Vagina (tissue), 2 donors: ENCODE data around the gene CRAMP1. TPM values are rescaled to one million over a fixed set of nuclear protein-coding genes. Genes with fewer than 3 reads are reported as not detected.

ENCODE experiments used
- DNase-seq, 2 donors: peaks; one replicate each; pipeline ENCODE4 v3.0.0-alpha.2; 2017; ENCODE audit errors: extremely low spot score in 2 of 2
- H3K27ac ChIP-seq: fragments of 200-600 bp; sonication (generic); one replicate; pipeline ENCODE4 v1.5.1; 2019
- H3K27me3 ChIP-seq: fragments of 200-600 bp; sonication (generic); one replicate; pipeline ENCODE4 v1.5.1; 2019
- H3K36me3 ChIP-seq, 2 donors: fragments of 200-600 bp; sonication (generic); one replicate each; pipeline ENCODE4 v1.5.1; 2017 to 2019
- H3K4me1 ChIP-seq: fragments of 200-600 bp; sonication (generic); one replicate; pipeline ENCODE4 v1.5.1; 2019
- H3K4me3 ChIP-seq, 2 donors: fragments of 200-600 bp; sonication (generic); 1 replicate in 1 of 2; 2 replicates in 1 of 2; pipeline ENCODE4 v1.5.1; 2016 to 2019
- H3K9me3 ChIP-seq: fragments of 200-600 bp; sonication (generic); one replicate; pipeline ENCODE4 v1.5.1; 2019
- POLR2A ChIP-seq, 2 donors: fragments of 450-650 bp; IDR thresholded peaks; one replicate each; pipeline ENCODE4 v1.6.1; 2017; ENCODE audit warnings: antibody characterized with exemption in 2 of 2, mild to moderate bottlenecking in 2 of 2, moderate library complexity in 2 of 2
- POLR2AphosphoS5 ChIP-seq, 2 donors: sonication (generic); formaldehyde crosslinking; IDR thresholded peaks; one replicate each; pipeline ENCODE4 v1.9.0; 2017; ENCODE audit warnings: antibody characterized with exemption in 2 of 2, mild to moderate bottlenecking in 2 of 2, low read depth in 1 of 2; ENCODE audit not compliant: insufficient read depth in 1 of 2
- intact Hi-C: fragments of 100-400 bp; cut with DNase I; formaldehyde crosslinking; loops from one replicate; pipeline ENCODE4 v1.15.1; 2023
- total RNA-seq: library from RNA; depleted of rRNA; stranded (reverse); fragments of >200 nt; gene quantifications from one replicate; pipeline ENCODE4 v1.2.3, GENCODE V29; 2016
- TF ChIP-seq, protein P1 (sequence below), 3 experiments: fragments of 450-650 bp in 2 of 3; fragments of 200-600 bp in 1 of 3; sonication (generic) in 1 of 3; IDR thresholded peaks; one replicate each; pipeline ENCODE4 v1.5.1; 2017 to 2019; ENCODE audit warnings: antibody characterized with exemption in 3 of 3, mild to moderate bottlenecking in 2 of 3, moderate library complexity in 2 of 3

Gene CRAMP1
- total RNA-seq, 1 donor from 2014 or later, result 13.8 TPM

DNA sequence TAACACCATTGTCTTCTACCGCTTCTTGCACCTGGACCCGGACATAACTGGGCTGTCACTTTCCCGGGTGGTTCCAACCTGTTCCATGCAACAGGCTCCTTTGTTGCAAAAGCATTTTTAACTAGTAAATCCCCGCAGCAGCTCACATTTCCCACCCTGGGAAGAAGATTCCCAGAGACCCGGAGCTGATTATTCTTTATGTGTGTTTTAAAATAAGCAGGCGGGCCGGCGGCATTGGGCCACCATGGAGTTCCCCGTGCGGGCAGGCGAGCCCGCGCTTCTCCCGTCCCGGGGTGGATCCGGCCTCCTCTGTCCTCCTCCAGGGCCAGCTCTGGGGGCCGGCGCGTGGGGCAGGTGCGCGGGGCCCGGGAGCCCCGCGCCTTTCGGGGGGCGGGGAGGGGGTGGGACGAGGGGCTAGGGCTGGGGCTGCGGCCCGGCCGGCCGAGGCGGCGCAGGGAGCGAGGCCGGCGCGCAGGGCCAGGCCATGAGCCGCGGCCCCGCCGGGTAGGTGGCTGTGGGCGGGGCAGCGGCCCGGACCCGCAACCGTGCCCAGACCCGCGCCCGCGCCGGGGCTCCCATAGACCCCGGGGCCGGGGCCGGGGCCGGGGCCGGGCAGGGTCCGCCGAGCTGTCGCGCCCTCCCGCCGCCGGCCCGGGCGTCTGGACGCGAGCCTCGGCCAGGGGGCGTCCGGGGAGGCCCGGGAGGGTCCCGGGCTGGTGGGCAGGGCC lies 1.7 kb downstream of the CRAMP1 start:
- peak overlapping the region; percentile 93 to 99 for H3K4me3 ChIP-seq
- intact Hi-C loops, result loop anchor here (5.0 to 10.0 kb wide), 4 partner anchors 67 to 119 kb away; partner anchors contain the start of genes MAPK8IP3, TELO2 and TMEM204
- H3K36me3 ChIP-seq, result peaks cover 0 to 9% of the 10 kb centered on the region in 2 donors
- TF ChIP-seq, protein P1, sequence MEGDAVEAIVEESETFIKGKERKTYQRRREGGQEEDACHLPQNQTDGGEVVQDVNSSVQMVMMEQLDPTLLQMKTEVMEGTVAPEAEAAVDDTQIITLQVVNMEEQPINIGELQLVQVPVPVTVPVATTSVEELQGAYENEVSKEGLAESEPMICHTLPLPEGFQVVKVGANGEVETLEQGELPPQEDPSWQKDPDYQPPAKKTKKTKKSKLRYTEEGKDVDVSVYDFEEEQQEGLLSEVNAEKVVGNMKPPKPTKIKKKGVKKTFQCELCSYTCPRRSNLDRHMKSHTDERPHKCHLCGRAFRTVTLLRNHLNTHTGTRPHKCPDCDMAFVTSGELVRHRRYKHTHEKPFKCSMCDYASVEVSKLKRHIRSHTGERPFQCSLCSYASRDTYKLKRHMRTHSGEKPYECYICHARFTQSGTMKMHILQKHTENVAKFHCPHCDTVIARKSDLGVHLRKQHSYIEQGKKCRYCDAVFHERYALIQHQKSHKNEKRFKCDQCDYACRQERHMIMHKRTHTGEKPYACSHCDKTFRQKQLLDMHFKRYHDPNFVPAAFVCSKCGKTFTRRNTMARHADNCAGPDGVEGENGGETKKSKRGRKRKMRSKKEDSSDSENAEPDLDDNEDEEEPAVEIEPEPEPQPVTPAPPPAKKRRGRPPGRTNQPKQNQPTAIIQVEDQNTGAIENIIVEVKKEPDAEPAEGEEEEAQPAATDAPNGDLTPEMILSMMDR (IDR thresholded peaks at IDR 0.05), result no peak
- TF ChIP-seq POLR2AphosphoS5 (IDR thresholded peaks at IDR 0.05; ENCODE audit: insufficient read depth in 1 of 2, low read depth in 1 of 2) (no peak), POLR2A (IDR thresholded peaks at IDR 0.05) (no peak)
- no peaks in the 10 kb centered on the region for H3K9me3 ChIP-seq
- H3K27ac ChIP-seq, result no peak overlapping the region
- H3K4me1 ChIP-seq, result peaks cover 51% of the 10 kb centered on the region
- DNase-seq, result no peak
- H3K27me3 ChIP-seq, result no peaks in the 10 kb centered on the region

DNA sequence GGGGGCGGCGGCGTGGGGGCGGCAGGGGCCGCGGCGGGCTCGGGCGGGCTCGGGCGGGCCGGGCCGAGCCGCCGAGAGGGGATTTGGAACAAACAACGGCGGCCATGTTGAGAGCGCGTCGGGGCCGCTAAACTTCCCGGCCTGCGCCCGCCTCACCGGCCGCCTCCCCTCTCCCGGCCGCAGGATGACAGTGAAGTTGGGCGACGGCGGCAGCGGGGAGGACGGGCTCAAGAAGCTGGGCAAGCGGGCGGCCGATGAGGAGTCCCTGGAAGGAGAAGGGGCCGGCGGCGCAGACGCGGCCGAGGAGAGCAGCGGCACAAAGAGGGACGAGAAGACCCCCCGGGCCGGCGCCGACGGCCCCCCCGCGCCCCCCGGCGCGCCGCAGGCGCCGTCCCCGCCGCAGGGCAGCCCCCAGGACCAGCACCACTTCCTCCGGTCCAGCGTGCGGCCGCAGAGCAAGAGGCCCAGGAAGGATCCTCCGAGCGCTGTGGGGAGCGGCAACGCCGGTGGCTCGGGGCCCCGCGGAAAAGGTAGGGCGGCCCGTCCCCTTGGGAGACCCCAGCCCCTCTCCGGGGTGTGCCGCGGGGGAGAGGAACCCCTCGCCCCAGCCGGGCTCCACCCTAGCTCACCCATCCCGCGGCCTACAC lies 2.4 kb downstream of the CRAMP1 start:
- peaks cover 44% of the 10 kb centered on the region for H3K4me1 ChIP-seq

DNA sequence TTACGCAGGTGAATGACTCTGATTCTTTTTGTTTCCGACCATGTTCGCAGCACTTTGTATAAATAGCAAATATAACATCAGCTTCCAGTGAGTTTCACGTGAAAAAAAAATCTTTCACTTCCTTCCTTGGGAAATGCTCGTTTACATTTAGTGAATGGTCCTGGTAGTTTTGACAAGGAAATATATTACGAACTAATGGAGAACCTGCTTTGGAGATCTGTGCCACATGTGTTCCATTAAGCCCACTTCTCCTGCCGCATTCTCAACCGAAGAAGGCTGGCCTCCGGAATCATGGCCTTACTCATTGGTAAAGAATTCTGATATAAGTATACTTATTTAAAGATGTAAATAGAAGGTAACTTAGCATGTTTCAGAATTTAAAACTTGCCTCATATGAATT lies 3.6 kb downstream of the CRAMP1 start:
- Histone ChIP-seq H3K27ac (no peak overlapping the region), H3K4me3 (peak overlapping the region; percentile 93 to 99), H3K4me1 (peaks cover 42% of the 10 kb centered on the region), H3K36me3 (peaks cover 0 to 18% of the 10 kb centered on the region in 2 donors), H3K27me3 (no peaks in the 10 kb centered on the region), H3K9me3 (no peaks in the 10 kb centered on the region)
- TF ChIP-seq POLR2AphosphoS5 (IDR thresholded peaks at IDR 0.05; ENCODE audit: insufficient read depth in 1 of 2, low read depth in 1 of 2), result no peak
- TF ChIP-seq POLR2A (IDR thresholded peaks at IDR 0.05), result no peak
- TF ChIP-seq, protein P1 (IDR thresholded peaks at IDR 0.05), result no peak
- DNase-seq, result no peak
- intact Hi-C loops, result loop anchor here (10.0 kb wide), 1 partner anchor 121 kb away; the partner anchor contains the start of gene TELO2

More for the DNA sequence above, 2.4 kb downstream of the CRAMP1 start:
- Histone ChIP-seq H3K27ac (peak overlapping the region; percentile 64), H3K9me3 (no peaks in the 10 kb centered on the region), H3K27me3 (no peaks in the 10 kb centered on the region), H3K4me3 (peak overlapping the region; percentile 93 to 99), H3K36me3 (peaks cover 0 to 9% of the 10 kb centered on the region in 2 donors)
- TF ChIP-seq POLR2AphosphoS5 (IDR thresholded peaks at IDR 0.05; ENCODE audit: insufficient read depth in 1 of 2, low read depth in 1 of 2), result peak in 1 of 2 donors; percentile 19
- no peak for TF ChIP-seq POLR2A (IDR thresholded peaks at IDR 0.05)
- TF ChIP-seq, protein P1 (IDR thresholded peaks at IDR 0.05), result no peak
- intact Hi-C loops, result loop anchor here (5.0 to 10.0 kb wide), 4 partner anchors 67 to 120 kb away; partner anchors contain the start of genes MAPK8IP3, TELO2 and TMEM204
- no peak for DNase-seq

DNA sequence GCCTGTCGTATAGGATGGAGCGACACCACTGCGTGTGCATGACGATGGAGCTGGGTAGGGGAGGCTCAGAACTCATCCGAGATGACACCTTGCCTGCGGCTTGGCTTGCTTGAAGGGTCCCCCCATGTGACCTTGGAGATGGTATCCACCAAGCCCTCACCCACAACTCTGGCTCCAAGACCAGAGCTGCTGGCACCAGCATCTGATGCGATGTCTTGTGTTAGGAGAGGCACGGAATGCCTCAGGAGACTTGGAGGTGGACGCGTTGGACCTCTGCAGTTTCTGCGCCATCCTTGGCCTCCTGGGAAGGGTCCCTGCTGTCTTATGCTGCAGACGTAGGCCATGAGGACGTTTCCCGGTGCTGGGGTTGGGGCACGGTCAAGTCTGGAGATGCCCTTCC lies 7.8 kb downstream of the CRAMP1 start:
- intact Hi-C loops, result loop anchor here (10.0 kb wide), 1 partner anchor 125 kb away; the partner anchor contains the start of gene TELO2
- Histone ChIP-seq H3K4me1 (peaks cover 16% of the 10 kb centered on the region), H3K9me3 (no peaks in the 10 kb centered on the region), H3K27ac (no peak overlapping the region), H3K27me3 (no peaks in the 10 kb centered on the region), H3K36me3 (peaks cover 0 to 20% of the 10 kb centered on the region in 2 donors), H3K4me3 (no peak overlapping the region)
- no peak for DNase-seq
- TF ChIP-seq POLR2A (IDR thresholded peaks at IDR 0.05), result no peak
- TF ChIP-seq, protein P1 (IDR thresholded peaks at IDR 0.05), result no peak
- TF ChIP-seq POLR2AphosphoS5 (IDR thresholded peaks at IDR 0.05; ENCODE audit: insufficient read depth in 1 of 2, low read depth in 1 of 2), result no peak
